ENCODE measurements around the gene MAPK8IP2.

DNA sequence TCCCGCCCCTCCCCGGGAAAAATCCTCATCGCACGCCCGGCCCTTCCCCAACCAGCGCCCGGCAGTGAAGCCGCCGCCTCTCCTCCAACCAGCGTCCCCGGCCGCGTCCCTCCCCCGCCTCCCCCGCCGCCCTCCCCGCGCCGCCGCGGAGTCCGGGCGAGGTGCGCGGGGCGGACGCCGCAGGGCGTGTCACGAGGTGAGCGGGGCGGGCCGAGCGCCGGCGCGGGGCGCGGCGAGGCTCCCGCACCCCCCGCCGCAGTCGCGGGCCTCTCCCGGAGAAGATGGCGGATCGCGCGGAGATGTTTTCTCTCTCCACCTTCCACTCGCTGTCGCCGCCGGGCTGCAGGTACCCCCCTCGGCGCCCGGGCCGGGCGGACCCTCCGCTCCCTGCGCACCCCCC is at the start of gene MAPK8IP2:
- no peak for TF ChIP-seq POLR2A (IDR thresholded peaks at IDR 0.05)
- TF ChIP-seq, protein P1, sequence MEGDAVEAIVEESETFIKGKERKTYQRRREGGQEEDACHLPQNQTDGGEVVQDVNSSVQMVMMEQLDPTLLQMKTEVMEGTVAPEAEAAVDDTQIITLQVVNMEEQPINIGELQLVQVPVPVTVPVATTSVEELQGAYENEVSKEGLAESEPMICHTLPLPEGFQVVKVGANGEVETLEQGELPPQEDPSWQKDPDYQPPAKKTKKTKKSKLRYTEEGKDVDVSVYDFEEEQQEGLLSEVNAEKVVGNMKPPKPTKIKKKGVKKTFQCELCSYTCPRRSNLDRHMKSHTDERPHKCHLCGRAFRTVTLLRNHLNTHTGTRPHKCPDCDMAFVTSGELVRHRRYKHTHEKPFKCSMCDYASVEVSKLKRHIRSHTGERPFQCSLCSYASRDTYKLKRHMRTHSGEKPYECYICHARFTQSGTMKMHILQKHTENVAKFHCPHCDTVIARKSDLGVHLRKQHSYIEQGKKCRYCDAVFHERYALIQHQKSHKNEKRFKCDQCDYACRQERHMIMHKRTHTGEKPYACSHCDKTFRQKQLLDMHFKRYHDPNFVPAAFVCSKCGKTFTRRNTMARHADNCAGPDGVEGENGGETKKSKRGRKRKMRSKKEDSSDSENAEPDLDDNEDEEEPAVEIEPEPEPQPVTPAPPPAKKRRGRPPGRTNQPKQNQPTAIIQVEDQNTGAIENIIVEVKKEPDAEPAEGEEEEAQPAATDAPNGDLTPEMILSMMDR (IDR thresholded peaks at IDR 0.05) = no peak
